ENCODE measurements around the gene RNF114.

RNF114 gene

GRCh38 chr20:49904440-49905214 is 31.6 kb upstream of the RNF114 start:
- no peak for DNase-seq

DNA sequence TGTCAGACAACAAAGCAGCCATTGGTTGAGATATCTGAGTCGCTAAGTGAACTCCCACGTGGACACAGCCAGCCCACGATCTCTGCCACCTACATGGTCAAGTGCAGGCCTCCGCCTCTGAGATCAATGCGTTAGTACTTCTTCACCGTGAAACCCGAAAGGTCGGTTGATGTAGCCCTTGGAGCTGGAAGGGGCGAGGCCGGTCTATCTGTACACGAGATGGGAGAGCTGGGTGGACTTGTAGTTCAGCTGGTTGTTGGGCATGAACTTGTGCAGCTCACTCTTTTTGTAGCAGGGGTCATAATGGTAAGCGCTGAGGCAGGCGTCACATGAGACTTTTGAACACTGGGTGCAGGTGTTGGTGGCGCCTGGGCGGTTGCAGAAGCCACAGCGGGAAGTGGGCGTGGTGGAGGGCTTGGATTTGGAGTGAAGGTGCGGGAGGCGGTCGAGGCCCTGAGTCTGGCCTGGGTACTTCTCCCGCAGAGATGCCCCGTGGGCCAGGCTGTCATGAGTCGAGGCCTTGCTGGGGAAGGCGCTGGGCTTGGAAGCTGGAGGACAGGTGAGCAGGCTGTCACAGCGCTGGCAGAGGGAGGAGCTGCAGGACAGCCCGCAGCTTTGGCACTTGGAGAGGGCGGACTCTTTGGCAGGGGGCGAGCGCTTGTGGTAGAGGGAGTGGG is 30.6 kb upstream of the RNF114 start:
- DNase-seq, result no peak

DNA sequence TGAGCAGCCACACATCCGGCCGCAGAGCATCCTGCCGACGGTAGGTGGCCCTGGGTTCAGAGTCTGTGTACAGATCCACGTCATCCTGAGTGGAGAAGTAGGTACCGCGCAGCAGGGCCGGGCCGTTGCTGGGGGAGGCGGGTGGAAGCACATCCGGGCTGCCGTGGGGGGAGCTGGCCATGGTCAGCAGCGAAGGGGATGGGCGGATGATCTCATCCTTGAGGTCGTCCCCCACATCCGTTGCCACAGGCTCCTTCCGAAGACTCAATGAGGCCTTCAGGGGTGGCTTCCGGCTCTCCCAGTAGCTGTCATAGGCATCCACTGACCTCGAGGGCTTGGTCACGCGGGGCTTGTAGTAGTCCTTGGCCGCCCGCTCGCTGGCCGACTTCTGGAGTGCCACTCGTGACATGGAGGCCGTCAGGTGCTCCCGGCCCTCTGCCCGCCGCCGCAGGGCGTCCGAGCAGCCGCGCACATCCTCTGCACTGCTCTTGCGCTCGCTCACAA is 30.0 kb upstream of the RNF114 start:
- DNase-seq, result no peak

- DNase-seq, result no peak
Observed at GRCh38 chr20:49906615-49907154, 29.5 kb upstream of the RNF114 start.

GRCh38 chr20:49907405-49908257 is 28.6 kb upstream of the RNF114 start:
- no peak for DNase-seq

DNA sequence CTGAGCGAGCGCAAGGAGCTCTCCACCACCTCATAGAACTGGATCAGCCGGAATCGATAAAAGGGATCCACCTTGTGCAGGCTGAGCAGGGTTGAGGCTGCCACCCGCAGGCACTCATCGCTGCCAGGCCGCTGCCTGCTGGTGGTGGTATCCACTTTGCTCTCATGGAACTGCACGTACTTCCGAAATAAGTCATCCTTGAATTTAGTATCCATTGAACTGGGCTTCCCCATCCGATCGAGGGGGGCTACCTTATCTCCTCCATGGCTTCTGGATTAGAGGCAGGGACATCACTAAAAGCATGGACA is 28.0 kb upstream of the RNF114 start:
- no peak for DNase-seq

GRCh38 chr20:49909499-49910339 is 26.5 kb upstream of the RNF114 start:
- DNase-seq, result no peak

- no peak for DNase-seq
Observed at GRCh38 chr20:49910340-49910706, 25.9 kb upstream of the RNF114 start.

DNA sequence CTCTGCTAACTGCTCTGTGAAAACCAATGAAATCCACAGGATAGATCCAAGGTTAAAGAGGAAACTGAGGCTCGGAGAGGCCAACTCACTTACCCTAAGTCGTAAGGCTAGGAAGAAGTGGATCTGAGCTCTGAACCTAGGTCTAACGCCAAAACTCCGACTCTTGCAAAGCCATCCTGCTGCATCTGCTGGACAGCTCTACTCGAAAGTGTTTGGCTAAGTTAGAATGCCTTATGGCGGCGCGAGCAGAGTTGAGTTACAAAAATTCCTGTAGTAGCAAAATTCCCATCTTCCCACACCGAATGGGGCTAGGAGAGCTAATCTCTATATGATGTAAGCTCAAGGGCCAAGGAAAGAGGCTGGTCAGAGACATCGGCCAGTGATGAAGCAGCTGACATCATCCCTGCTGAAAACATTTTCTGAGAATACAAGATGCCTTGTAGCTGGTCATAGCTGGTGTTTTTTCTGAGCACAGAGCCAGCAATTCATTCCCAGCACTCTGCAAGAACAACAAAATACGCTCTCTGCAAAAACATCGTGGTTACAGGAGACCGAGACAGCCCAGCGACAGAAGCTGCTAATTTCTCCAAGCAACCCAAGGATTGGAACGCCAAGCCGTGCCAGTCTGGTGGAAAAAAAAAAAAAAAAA is 22.7 kb upstream of the RNF114 start:
- DNase-seq, result no peak

DNA sequence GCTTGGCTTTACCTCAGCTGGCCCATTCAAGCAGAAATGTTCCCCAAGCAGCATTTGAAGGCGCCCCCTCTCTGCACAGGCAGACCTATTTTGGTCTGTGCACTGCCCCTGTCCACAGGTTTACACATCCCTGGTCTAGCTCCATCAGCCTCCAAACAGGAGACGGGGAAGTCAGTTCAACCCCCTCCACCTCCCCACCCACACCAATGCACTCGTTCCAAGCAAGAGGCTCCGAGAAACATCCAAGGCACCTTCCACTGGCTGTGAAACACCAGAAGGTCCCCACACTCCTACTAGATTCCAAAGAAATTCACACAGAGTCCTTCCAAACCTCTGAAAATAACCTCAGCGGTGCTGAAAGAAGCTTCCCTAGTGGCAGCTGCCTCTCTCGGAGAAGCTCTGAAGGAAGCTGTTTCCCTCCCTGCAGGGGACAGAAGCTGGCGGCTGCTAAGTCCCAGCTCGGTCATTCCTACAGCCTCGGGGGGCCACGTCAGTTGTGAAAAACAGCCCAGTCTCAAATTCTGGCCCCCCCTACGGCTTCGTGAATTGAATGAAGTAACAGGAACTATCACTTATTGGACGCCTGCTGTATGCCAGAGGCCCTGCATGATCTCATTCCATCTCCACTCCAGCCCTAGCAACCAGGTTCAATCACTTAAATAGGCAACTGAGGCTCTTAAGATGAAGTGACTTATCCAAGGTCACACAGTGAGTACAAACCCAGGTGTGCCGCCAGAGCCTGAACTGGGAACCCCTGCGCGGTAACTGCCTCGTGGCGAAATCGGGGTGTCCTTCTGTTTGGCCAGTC is 21.7 kb upstream of the RNF114 start:
- DNase-seq, result no peak

- no peak for DNase-seq
Observed at GRCh38 chr20:49915118-49915379, 21.1 kb upstream of the RNF114 start.

DNA sequence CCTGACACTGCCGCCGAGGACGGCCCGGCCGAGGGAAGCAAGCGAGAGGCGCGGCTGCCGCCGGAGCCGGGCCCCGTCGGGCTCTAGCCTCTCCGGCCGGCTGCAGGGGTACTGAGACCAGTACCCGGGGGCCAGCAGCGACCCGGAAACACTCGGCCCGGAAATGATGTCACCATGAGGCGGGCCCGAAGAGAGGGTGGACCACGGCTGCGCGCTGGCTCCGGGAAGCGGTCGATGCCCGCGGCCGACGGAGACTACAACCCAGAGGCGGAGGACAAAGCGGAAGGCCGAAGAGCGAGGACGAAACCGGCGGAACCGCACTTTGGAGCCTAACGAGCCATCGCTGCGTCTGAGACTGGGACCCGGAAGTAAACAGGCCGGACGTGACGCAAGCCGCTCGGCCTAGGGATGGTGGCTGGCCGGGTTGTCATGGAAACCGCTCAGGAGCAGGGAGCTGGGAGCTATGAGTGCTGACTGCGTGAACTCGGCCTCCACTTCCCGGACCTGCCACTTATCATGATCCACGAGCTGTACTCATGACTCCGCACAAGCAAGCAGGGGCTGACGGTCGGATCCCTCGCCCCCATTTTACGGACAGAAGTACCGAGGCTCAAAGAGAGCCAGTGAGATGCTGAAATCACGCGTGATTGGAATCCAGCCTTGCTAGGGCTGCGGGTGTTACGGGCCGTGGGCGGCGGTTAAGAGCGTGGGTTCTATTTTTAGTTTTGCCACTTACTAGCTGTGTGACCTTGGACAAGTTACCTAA is 20.6 kb upstream of the RNF114 start, which contains the start of gene SPATA2:
SPATA2 (minus strand) TSS at position 150 of the 766 bp plus-strand sequence. CDS start 7,039 bp downstream, outside the sequence.
- DNase-seq, result peak; percentile 95

- peak; percentile 81 for DNase-seq
Observed at GRCh38 chr20:49916146-49917002, 19.8 kb upstream of the RNF114 start.

- no peak for DNase-seq
Observed at GRCh38 chr20:49918446-49918845, 17.8 kb upstream of the RNF114 start.

GRCh38 chr20:49919009-49919408 is 17.2 kb upstream of the RNF114 start:
- DNase-seq, result no peak

- DNase-seq, result no peak
Observed at GRCh38 chr20:49919461-49919860, 16.7 kb upstream of the RNF114 start.

GRCh38 chr20:49924247-49924646 is 11.9 kb upstream of the RNF114 start:
- no peak for DNase-seq

- no peak for DNase-seq
Observed at GRCh38 chr20:49925901-49926454, 10.2 kb upstream of the RNF114 start.
